ENCODE data around the gene RGCC.
"Not testable (repeated sequence)": the region's sequence is repeated elsewhere in the genome, so short reads cannot be mapped to it uniquely, and the experiment has no call there.

Gene RGCC

GRCh38 chr13:41418731-41419130 lies 38.6 kb upstream of the RGCC start:
- no peaks in the 10 kb centered on the region for H3K36me3 ChIP-seq (replicated peaks; ENCODE audit: insufficient read depth, low read length)
- H2AFZ ChIP-seq (ENCODE audit: low read length) = no peak overlapping the region
- no peaks in the 10 kb centered on the region for H3F3A ChIP-seq (ENCODE audit: insufficient read depth, low read length)
- H3K4me3 ChIP-seq (ENCODE audit: low read length) = no peak overlapping the region
- TF ChIP-seq EZH2 (optimal IDR thresholded peaks at IDR 0.05; ENCODE audit: low read depth, low read length) = no peak
- TF ChIP-seq, protein P1, sequence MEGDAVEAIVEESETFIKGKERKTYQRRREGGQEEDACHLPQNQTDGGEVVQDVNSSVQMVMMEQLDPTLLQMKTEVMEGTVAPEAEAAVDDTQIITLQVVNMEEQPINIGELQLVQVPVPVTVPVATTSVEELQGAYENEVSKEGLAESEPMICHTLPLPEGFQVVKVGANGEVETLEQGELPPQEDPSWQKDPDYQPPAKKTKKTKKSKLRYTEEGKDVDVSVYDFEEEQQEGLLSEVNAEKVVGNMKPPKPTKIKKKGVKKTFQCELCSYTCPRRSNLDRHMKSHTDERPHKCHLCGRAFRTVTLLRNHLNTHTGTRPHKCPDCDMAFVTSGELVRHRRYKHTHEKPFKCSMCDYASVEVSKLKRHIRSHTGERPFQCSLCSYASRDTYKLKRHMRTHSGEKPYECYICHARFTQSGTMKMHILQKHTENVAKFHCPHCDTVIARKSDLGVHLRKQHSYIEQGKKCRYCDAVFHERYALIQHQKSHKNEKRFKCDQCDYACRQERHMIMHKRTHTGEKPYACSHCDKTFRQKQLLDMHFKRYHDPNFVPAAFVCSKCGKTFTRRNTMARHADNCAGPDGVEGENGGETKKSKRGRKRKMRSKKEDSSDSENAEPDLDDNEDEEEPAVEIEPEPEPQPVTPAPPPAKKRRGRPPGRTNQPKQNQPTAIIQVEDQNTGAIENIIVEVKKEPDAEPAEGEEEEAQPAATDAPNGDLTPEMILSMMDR (IDR thresholded peaks at IDR 0.05; ENCODE audit: low read length) = no peak
- TF ChIP-seq EZH2phosphoT487 (IDR thresholded peaks at IDR 0.05; ENCODE audit: low read length) = no peak
- no peaks in the 10 kb centered on the region for H3K79me2 ChIP-seq (ENCODE audit: low read length)
- H3K9ac ChIP-seq (ENCODE audit: low read length) = no peak overlapping the region
- H3K9me2 ChIP-seq (replicated peaks; ENCODE audit: insufficient read depth, low read length) = no peaks in the 10 kb centered on the region
- H3K4me2 ChIP-seq (ENCODE audit: low read depth, low read length) = no peak overlapping the region
- H4K20me1 ChIP-seq (ENCODE audit: insufficient read depth, low read length) = no peaks in the 10 kb centered on the region
- H3K27me3 ChIP-seq (replicated peaks; ENCODE audit: insufficient read depth, low read length) = no peaks in the 10 kb centered on the region
- no peak for DNase-seq
- H3K9me3 ChIP-seq (replicated peaks; ENCODE audit: insufficient read depth, low read length) = no peaks in the 10 kb centered on the region
- no peak overlapping the region for H3K27ac ChIP-seq (ENCODE audit: low read length)
- no peaks in the 10 kb centered on the region for H3K4me1 ChIP-seq (ENCODE audit: low read length)

GRCh38 chr13:41419206-41419605 lies 38.1 kb upstream of the RGCC start:
- Histone ChIP-seq H3F3A (ENCODE audit: insufficient read depth, low read length) (no peaks in the 10 kb centered on the region), H3K9ac (ENCODE audit: low read length) (no peak overlapping the region), H3K27me3 (replicated peaks; ENCODE audit: insufficient read depth, low read length) (no peaks in the 10 kb centered on the region)

DNA sequence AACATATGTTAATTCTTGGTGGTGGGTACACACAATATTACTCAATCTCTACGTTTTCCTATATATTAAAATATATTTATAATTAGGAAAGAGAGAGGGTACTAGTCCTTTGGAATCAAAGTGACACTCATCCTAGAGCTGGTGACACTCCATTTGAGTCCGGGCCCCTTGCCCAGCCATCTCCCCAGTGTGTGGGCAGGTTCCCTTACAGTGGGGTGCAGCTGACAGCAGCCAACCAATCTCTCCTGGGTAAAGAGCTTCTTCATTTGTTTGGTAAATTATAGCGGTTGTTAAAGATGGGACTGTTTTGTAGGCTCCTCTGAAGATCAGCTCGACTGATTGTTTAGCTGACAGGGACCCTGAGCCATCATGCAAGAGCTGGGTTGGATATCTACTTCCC lies 37.2 kb upstream of the RGCC start:
- Histone ChIP-seq H3K9me2 (replicated peaks; ENCODE audit: insufficient read depth, low read length) (no peaks in the 10 kb centered on the region), H3F3A (ENCODE audit: insufficient read depth, low read length) (no peaks in the 10 kb centered on the region), H4K20me1 (ENCODE audit: insufficient read depth, low read length) (no peaks in the 10 kb centered on the region), H3K4me2 (ENCODE audit: low read depth, low read length) (no peak overlapping the region), H3K27ac (ENCODE audit: low read length) (no peak overlapping the region), H3K79me2 (ENCODE audit: low read length) (no peaks in the 10 kb centered on the region), H3K9ac (ENCODE audit: low read length) (no peak overlapping the region), H3K9me3 (replicated peaks; ENCODE audit: insufficient read depth, low read length) (no peaks in the 10 kb centered on the region), H3K36me3 (replicated peaks; ENCODE audit: insufficient read depth, low read length) (no peaks in the 10 kb centered on the region), H3K4me1 (ENCODE audit: low read length) (no peaks in the 10 kb centered on the region), H3K4me3 (ENCODE audit: low read length) (no peak overlapping the region), H2AFZ (ENCODE audit: low read length) (no peak overlapping the region), H3K27me3 (replicated peaks; ENCODE audit: insufficient read depth, low read length) (no peaks in the 10 kb centered on the region)
- no peak for DNase-seq
- TF ChIP-seq EZH2phosphoT487 (IDR thresholded peaks at IDR 0.05; ENCODE audit: low read length) = no peak
- TF ChIP-seq EZH2 (optimal IDR thresholded peaks at IDR 0.05; ENCODE audit: low read depth, low read length) = no peak
- TF ChIP-seq, protein P1 (IDR thresholded peaks at IDR 0.05; ENCODE audit: low read length) = no peak

More at GRCh38 chr13:41419206-41419605, 38.1 kb upstream of the RGCC start:
- H3K9me3 ChIP-seq (replicated peaks; ENCODE audit: insufficient read depth, low read length) = no peaks in the 10 kb centered on the region
- no peak overlapping the region for H2AFZ ChIP-seq (ENCODE audit: low read length)
- no peak for TF ChIP-seq EZH2phosphoT487 (IDR thresholded peaks at IDR 0.05; ENCODE audit: low read length)
- TF ChIP-seq EZH2 (optimal IDR thresholded peaks at IDR 0.05; ENCODE audit: low read depth, low read length) = no peak
- TF ChIP-seq, protein P1 (IDR thresholded peaks at IDR 0.05; ENCODE audit: low read length) = no peak
- H3K4me2 ChIP-seq (ENCODE audit: low read depth, low read length) = no peak overlapping the region
- H4K20me1 ChIP-seq (ENCODE audit: insufficient read depth, low read length) = no peaks in the 10 kb centered on the region
- no peaks in the 10 kb centered on the region for H3K9me2 ChIP-seq (replicated peaks; ENCODE audit: insufficient read depth, low read length)
- no peak overlapping the region for H3K27ac ChIP-seq (ENCODE audit: low read length)
- H3K36me3 ChIP-seq (replicated peaks; ENCODE audit: insufficient read depth, low read length) = no peaks in the 10 kb centered on the region
- no peaks in the 10 kb centered on the region for H3K79me2 ChIP-seq (ENCODE audit: low read length)
- no peaks in the 10 kb centered on the region for H3K4me1 ChIP-seq (ENCODE audit: low read length)
- no peak overlapping the region for H3K4me3 ChIP-seq (ENCODE audit: low read length)
- no peak for DNase-seq

DNA sequence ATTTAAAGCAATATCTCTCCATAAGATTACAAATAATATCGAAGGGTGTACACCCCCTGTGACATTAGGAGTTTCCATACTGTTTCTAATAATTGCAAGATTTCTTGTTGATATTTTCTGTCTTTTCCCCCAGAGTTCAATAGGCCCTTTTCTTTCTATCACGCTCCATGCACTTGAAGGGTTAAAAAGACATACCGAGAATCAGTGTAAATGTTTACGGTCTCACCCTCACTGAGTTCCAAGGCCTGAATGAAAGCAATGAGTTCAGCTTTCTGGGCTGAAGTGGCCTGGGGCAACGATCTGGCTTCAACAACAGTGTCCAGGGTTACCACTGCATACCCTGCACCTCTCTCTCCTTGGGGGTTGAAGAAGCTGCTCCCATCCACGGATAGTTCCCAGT lies 36.0 kb upstream of the RGCC start:
- H3K4me2 ChIP-seq (ENCODE audit: low read depth, low read length); H2AFZ ChIP-seq (ENCODE audit: low read length); DNase-seq; H3K4me1 ChIP-seq (ENCODE audit: low read length); H3K27me3 ChIP-seq (replicated peaks; ENCODE audit: insufficient read depth, low read length); H3F3A ChIP-seq (ENCODE audit: insufficient read depth, low read length); H3K9ac ChIP-seq (ENCODE audit: low read length); H4K20me1 ChIP-seq (ENCODE audit: insufficient read depth, low read length); H3K4me3 ChIP-seq (ENCODE audit: low read length); H3K27ac ChIP-seq (ENCODE audit: low read length); H3K36me3 ChIP-seq (replicated peaks; ENCODE audit: insufficient read depth, low read length); H3K9me2 ChIP-seq (replicated peaks; ENCODE audit: insufficient read depth, low read length); H3K79me2 ChIP-seq (ENCODE audit: low read length); H3K9me3 ChIP-seq (replicated peaks; ENCODE audit: insufficient read depth, low read length): not testable (repeated sequence)

DNA sequence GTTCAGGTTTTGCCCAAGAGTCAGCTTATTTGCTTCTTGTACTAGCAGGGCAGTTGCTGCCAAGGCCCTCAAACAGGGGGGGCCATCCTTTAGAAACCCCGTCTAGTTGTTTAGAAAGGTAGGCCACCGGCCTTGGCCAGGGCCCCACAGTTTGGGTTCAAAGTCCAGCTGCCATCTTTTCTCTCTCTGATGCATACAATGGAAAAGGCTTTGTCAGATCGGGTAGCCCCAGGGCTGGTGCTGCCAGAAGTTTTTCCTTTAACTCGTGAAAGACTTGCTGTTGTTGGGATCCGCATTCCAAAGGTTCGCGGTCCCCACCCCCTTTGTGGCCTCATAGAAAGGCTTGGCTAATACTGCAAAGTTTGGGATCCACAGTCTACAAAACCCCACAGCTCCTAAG lies 35.4 kb upstream of the RGCC start:
- H3F3A ChIP-seq (ENCODE audit: insufficient read depth, low read length); H3K4me3 ChIP-seq (ENCODE audit: low read length); H3K9ac ChIP-seq (ENCODE audit: low read length); H2AFZ ChIP-seq (ENCODE audit: low read length); H3K27ac ChIP-seq (ENCODE audit: low read length); DNase-seq; H3K27me3 ChIP-seq (replicated peaks; ENCODE audit: insufficient read depth, low read length); H3K36me3 ChIP-seq (replicated peaks; ENCODE audit: insufficient read depth, low read length); H3K4me2 ChIP-seq (ENCODE audit: low read depth, low read length); H4K20me1 ChIP-seq (ENCODE audit: insufficient read depth, low read length); H3K79me2 ChIP-seq (ENCODE audit: low read length); H3K9me2 ChIP-seq (replicated peaks; ENCODE audit: insufficient read depth, low read length); H3K4me1 ChIP-seq (ENCODE audit: low read length); H3K9me3 ChIP-seq (replicated peaks; ENCODE audit: insufficient read depth, low read length): not testable (repeated sequence)

DNA sequence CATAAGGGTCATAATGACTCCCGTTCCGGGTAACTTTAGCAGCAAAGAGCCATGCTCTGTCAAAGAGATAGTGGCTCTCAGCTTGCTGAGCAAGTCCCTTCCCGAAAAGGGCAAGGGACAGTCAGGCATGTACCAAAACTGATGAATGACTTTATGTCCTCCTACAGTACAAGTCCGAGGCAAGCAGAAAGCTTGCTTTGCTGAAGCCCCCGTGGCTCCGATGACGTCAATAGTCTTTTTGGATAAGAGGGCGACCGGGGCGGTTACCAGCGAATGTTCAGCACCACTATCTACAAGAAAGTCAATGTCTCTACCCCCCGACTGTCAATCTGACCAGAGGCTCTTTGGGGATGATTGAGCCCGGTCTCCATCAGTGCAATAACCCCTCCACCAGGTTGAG lies 34.1 kb upstream of the RGCC start:
- H3F3A ChIP-seq (ENCODE audit: insufficient read depth, low read length); H3K79me2 ChIP-seq (ENCODE audit: low read length); H3K27me3 ChIP-seq (replicated peaks; ENCODE audit: insufficient read depth, low read length); H3K9ac ChIP-seq (ENCODE audit: low read length); H4K20me1 ChIP-seq (ENCODE audit: insufficient read depth, low read length); H3K4me3 ChIP-seq (ENCODE audit: low read length); H2AFZ ChIP-seq (ENCODE audit: low read length); H3K27ac ChIP-seq (ENCODE audit: low read length); DNase-seq; H3K4me2 ChIP-seq (ENCODE audit: low read depth, low read length); H3K4me1 ChIP-seq (ENCODE audit: low read length); H3K36me3 ChIP-seq (replicated peaks; ENCODE audit: insufficient read depth, low read length); H3K9me3 ChIP-seq (replicated peaks; ENCODE audit: insufficient read depth, low read length); H3K9me2 ChIP-seq (replicated peaks; ENCODE audit: insufficient read depth, low read length): not testable (repeated sequence)

All from MM.1S (cell line).